A549 (cell line): Measurements from ENCODE around the gene TMEM59L.

Experiments
- BHLHE40 ChIP-seq: IDR thresholded peaks from 2 replicates; pipeline ENCODE4 v1.6.1; 2012; ENCODE audit warnings: low read depth, low read length, inconsistent platforms
- CTCF ChIP-seq: fragments of >200 bp; sonication (Bioruptor Twin); formaldehyde crosslinking; IDR thresholded peaks from 3 replicates; pipeline ENCODE4 v1.5.1; 2016
- ESRRA ChIP-seq: fragments of 150-350 bp; IDR thresholded peaks from 2 replicates; pipeline ENCODE4 v1.6.1; 2014; ENCODE audit warnings: mild to moderate bottlenecking, low read length, borderline replicate concordance
- MYC ChIP-seq: IDR thresholded peaks from 2 replicates; pipeline ENCODE4 v1.6.1; 2012; ENCODE audit warnings: mild to moderate bottlenecking, inconsistent platforms, low read length, improper control_type of control experiment, borderline replicate concordance
- POLR2A ChIP-seq: IDR thresholded peaks from 2 replicates; pipeline ENCODE4 v1.6.1; 2012; ENCODE audit warnings: mild to moderate bottlenecking, low read length
- SMC3 ChIP-seq: fragments of >200 bp; sonication (Bioruptor Twin); formaldehyde crosslinking; IDR thresholded peaks from 3 replicates; pipeline ENCODE4 v1.6.1; 2018; ENCODE audit warnings: inconsistent platforms
- ZSCAN20 ChIP-seq: fragments of 250-450 bp; sonication (Bioruptor Pico); IDR thresholded peaks from 2 replicates; pipeline ENCODE4 v1.8.0; 2022; ENCODE audit warnings: mild to moderate bottlenecking, moderate library complexity

- TF ChIP-seq CTCF (no peak), ESRRA (no peak), MYC (no peak), ZSCAN20 (no peak), POLR2A (no peak), SMC3 (no peak), BHLHE40 (no peak)
These were observed 4.9 kb downstream of the TMEM59L start for GRCh38 chr19:18617562-18617961.
